ENCODE results near the gene APOBEC3F. TPM values are rescaled to one million over a fixed set of nuclear protein-coding genes. Genes with fewer than 3 reads are reported as not detected.
"Not testable (repeated sequence)": the region's sequence is repeated elsewhere in the genome, so short reads cannot be mapped to it uniquely, and the experiment has no call there.

The APOBEC3F gene
- total RNA-seq, result 12.3 TPM

DNA sequence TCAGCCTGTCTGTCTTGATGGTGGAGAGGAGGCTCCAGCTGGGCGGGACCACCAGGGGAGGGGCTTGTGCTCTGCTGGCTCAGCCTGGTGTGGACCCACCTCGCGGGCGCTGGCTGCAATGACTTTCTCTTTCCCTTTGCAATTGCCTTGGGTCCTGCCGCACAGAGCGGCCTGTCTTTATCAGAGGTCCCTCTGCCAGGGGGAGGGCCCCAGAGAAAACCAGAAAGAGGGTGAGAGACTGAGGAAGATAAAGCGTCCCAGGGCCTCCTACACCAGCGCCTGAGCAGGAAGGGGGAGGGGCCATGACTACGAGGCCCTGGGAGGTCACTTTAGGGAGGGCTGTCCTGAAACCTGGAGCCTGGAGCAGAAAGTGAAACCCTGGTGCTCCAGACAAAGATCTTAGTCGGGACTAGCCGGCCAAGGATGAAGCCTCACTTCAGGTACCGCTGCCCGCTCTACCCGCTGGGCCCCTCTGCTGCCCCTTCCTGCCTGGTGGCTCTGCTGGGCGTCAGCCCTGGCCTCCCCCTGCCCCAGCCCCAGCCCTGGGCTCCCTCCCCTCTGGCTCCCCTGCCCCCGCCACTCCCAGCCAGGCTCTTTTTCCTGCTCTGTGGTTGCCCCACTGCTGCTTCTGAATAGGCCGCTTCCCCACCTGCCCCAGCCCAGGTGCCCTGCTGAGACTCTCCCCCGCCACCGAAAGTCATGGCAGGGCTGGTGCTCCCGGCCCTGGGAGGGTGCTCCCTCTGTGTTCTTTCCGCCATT is at the start of gene APOBEC3F:
Gene APOBEC3F, plus strand, starts transcription at position 327 of the 759 bp plus-strand sequence. Its CDS starts 97 bp downstream, at position 424.
- DNase-seq (ENCODE audit: low spot score) (peak; percentile 69), ATAC-seq (peak; percentile 96)
- intact Hi-C loops (cut with DNase I), result not testable (repeated sequence)

DNA sequence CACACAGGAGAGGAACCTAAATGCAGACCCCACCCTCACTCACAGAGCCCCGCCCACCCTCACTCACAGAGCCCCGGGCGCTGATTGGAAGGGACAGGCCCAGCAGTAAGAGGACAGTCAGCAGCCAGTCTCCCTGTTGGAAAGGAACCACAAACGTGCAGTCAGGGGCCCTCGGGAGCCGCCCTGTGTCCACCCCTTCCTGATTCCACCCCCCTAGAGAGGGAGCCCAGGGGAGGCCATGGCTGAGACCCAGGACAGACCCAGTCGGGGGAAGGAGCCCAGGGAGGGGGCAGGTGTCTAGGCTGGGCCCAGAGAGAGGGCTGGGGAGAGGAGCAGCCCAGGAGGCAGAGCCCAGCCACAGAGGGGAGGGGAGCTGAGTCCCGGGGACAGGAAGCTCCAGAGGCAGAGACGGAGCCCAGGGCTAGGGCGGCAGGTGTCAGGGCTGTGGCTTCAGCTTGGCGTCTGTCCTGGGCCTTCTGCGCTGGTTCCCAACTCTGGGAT is 47.7 kb upstream of the APOBEC3F start:
- DNase-seq (ENCODE audit: low spot score), result not testable (repeated sequence)
- intact Hi-C loops (cut with DNase I), result loop anchor here (1.0 kb wide), 1 partner anchor 34 kb away; no protein-coding TSS in a partner anchor
- peak; percentile 53 for ATAC-seq

DNA sequence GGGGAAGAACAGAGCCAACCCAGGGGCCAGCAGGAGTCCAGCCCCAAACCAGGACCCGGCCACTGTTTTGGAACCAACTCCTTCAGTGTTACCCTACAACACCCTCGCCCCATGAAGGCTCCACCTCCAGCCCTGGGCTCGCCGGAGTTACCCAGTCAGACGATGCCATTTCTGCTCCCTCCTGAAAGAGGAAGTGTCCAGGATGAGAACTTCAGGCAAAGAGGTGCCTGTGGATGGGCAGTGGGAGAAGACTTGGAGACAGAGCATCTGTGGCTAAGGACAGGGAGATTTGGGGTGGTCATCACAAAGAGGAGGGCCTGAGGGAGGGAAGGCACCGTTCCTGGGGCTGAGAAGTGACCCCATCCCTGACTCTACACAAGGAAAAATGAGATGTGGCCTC is 44.6 kb upstream of the APOBEC3F start:
- no peak for ATAC-seq
- intact Hi-C loops (cut with DNase I), result no loop called here
- no peak for DNase-seq (ENCODE audit: low spot score)

DNA sequence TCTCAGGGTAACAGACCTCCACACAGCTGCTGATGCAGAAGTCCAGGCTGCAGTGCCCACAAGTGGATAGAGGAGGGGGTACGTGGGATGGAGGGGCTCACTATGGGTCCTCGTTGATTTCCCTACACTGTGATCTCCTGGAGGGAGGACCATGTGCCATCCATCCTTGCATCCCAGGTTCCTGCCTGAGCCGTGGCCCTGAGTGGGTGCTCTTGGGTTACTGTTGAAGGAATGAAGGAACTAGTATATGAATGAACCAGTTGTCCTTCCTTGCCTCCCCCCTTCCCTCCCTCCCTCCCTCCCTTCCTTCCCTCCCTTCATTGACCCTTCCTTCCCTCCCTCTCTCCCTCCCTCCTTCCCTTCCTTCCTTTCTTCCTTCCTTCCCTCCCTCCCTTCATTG is 43.1 kb upstream of the APOBEC3F start:
- no peak for ATAC-seq
- no peak for DNase-seq (ENCODE audit: low spot score)
- intact Hi-C loops (cut with DNase I), result no loop called here

DNA sequence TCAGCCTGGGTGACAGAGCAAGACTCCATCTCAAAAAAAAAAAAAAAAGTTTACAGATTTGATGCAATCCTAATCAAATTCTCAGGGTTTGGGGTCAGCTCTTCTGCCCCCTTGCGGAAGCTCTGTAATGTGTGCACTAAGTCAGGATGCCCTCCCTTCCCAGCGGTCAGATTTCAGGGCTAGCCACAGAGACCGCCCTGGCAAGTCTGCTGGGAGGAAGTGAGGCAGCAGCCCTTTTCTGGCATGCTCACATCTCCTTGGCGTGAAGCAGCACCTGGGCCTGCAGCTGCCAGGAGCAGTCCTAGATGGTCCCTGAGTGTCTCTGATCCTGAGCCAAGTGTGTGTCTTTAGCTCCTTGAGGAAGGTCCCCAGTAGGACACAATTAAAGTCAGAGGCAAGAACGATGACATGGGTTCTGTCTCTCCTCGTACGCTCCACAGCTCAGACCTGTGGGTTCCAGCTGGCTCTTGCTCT is 37.5 kb upstream of the APOBEC3F start:
- ATAC-seq, result peak; percentile 95
- intact Hi-C loops (cut with DNase I), result no loop called here
- DNase-seq (ENCODE audit: low spot score), result peak; percentile 87

DNA sequence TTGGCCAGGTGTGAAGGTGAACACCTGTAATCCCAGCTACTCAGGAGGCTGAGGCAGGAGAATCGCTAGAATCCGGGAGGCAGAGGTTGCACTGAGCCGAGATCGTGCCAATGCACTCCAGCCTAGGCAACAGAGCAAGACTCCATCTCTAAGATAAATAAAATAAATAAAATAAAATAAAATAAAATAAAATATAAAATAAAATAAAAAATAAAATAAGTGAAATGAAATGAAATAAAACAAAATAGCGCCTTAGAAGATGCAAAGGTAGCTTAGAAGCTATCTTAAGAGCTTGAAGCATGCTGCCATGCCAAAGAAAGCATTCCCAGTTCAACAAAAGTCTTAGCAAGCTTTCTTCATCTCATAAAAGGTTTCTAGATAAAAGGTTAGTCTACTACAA is 33.5 kb upstream of the APOBEC3F start:
- intact Hi-C loops (cut with DNase I), result no loop called here
- no peak for DNase-seq (ENCODE audit: low spot score)
- no peak for ATAC-seq

DNA sequence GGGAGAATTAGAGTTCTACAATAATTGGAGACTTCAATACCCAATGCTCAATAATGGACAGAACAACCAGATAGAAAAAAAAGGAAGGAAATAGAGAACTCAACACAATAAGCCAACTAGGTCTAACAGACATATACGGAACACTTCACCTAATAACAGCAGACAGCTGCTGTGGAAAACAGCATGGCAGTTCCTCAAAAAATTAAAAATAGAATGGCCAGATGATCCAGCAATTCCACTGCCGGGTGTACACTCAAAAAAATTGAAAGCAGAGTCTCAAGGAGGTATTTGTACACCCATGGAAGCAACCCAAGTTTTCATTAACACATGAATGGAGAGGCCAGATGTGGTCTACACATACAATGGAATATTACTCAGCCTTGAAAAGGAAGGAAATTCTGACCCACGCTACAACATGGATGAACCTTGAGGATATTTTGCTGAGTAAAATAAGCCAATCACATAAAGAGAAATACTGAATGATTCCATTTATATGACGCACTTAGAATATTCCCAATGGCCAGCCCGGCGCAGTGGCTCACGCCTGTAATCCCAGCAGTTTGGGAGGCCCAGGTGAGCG is 32.3 kb upstream of the APOBEC3F start:
- DNase-seq (ENCODE audit: low spot score); intact Hi-C loops (cut with DNase I): not testable (repeated sequence)
- peak; percentile 25 for ATAC-seq

DNA sequence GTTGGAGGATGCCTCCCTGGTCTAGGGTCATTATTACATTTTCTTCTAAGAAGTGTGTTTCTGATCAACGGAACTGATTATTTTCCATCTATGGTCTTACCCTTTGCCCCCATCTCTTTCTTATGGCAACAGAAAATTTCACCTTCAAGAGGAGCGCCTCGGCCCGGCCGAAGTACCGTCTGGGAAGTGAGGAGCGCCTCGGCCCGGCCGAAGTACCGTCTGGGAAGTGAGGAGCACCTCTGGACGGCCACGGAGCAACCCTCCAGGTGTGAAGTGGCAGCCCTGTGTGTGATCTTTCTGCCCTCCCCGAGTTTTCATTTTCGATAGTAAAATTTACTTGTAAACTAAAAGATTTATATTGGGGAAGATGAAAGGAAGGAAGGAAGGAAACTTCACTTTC is 29.7 kb upstream of the APOBEC3F start:
- ATAC-seq (no peak), DNase-seq (ENCODE audit: low spot score) (no peak)
- intact Hi-C loops (cut with DNase I), result loop anchor here (10.0 kb wide), 1 partner anchor 146 kb away; no protein-coding TSS in a partner anchor

DNA sequence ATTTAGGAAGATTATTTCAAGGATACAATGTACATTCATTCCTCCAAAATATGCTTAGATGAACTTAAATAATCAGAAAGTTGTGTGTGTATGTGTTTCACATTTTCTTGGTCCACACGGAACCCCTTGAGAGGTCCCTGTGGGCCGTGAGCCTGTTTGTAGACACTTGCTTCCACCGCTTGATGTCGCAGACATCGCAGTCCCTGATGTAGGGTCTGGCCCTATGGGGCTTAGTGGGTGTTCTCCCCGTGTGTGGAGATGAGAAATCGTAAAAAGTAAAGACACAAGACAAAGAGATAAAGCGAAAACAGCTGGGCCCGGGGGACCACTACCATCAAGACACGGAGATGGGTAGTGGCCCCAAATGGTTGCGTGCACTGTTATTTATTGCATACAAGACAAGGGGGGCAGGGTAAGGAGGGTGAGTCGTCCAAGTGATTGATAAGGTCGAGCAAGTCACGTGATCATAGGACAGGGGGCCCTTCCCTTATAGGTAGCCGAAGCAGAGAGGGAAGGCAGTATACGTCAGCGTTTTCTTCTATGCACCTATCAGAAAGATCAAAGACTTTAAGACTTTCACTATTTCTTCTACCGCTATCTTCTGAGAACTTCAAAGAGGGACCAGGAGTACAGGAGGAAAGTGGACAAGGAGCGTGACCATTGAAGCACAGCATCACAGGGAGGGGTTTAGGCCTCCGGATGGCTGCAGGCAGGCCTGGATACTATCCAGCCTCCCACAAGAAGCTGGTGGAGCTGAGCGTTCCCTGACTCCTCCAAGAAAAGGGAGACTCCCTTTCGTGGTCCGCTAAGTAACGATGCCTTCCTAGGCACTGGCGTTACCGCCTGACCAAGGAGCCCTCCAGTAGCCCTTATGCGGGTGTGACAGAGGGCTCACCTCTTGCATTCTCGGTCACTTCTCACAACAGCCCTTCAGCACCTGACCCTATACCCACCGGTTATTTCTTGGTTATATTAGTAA is 27.8 kb upstream of the APOBEC3F start:
- intact Hi-C loops (cut with DNase I), result loop anchor here (10.0 kb wide), 1 partner anchor 148 kb away; no protein-coding TSS in a partner anchor
- no peak for ATAC-seq
- no peak for DNase-seq (ENCODE audit: low spot score)

DNA sequence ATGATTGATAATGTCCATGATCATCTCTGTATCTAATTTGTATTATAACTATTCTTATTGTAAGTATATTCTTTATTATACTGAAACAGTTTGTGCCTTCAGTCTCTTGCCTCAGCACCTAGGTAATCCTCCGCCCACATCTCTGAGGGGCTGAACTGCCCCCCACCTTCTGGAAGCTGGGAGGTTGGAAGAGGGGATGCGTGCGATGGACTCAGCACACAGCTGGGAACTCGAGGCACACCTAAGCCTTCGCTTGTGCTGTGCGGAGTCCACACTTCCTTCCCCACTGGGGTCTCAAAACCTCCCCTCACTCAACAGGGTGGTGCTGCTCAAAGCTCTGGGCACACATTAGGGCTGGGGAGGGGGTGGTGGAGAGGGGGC is 27.1 kb upstream of the APOBEC3F start:
- not testable (repeated sequence) for ATAC-seq; DNase-seq (ENCODE audit: low spot score)

DNA sequence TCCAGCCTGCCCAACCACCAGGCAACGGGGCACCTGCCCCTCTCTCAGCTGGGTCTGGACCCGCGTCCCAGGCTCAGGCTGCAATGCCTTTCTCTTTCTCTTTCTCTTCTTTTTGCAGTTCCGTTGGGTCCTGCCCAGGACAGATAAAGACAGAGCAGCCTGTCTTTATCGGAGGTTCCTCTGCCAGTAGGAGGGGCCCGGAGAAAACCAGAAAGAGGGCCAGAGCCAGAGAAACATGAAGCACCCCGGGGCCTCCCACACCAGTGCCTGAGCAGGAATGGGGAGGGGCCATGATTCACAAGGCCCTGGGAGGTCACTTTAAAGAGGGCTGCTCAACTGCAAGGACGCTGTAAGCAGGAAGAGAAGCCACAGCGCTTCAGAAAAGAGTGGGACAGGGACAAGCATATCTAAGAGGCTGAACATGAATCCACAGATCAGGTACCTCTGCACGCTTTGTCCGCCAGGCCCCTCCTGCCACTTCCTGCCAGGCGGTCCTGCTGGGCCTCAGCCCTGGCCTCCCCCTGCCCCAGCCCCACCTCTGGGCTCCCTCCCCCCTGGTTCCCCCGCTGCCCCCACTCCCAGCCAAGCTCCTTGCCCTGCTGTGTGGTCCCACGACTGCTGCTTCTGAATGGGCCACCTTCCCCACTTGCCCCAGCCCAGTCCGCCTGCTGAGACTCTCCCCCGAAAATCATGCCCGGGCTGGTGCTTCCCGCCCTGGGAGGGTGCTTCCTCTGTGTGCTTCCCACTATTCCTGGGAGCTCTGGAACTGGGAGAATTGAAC is 26.5 kb upstream of the APOBEC3F start, which contains the start of gene APOBEC3C:
Gene APOBEC3C, plus strand, starts transcription at position 316 of the 781 bp plus-strand sequence. Its CDS starts 106 bp downstream, at position 422.
- intact Hi-C loops (cut with DNase I), result loop anchor here (10.0 kb wide), 1 partner anchor 149 kb away; no protein-coding TSS in a partner anchor
- ATAC-seq (peak; percentile 97), DNase-seq (ENCODE audit: low spot score) (peak; percentile 86)

More for the DNA sequence above, 27.1 kb upstream of the APOBEC3F start:
- intact Hi-C loops (cut with DNase I), result loop anchor here (10.0 kb wide), 1 partner anchor 149 kb away; no protein-coding TSS in a partner anchor

DNA sequence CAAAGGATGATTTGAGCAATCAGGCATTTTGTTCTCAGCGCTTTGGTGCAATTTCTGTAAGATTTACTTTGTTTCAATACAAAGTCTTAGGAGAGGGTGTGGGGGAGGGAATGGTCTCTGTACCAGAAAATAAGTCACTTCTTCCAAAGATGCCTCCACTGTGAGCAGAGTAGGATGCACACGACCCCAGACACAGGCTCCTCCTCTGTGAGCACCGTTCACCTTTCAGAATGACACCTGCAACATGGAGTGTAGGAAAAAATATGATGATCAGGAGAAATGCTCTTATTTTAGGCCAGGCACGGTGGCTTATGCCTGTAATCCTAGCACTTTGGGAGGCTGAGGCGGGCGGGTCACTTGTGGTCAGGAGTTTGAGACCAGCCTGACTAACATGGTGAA is 25.9 kb upstream of the APOBEC3F start:
- not testable (repeated sequence) for DNase-seq (ENCODE audit: low spot score)
- peak; percentile 2 for ATAC-seq
- intact Hi-C loops (cut with DNase I), result loop anchor here (10.0 kb wide), 1 partner anchor 150 kb away; no protein-coding TSS in a partner anchor

DNA sequence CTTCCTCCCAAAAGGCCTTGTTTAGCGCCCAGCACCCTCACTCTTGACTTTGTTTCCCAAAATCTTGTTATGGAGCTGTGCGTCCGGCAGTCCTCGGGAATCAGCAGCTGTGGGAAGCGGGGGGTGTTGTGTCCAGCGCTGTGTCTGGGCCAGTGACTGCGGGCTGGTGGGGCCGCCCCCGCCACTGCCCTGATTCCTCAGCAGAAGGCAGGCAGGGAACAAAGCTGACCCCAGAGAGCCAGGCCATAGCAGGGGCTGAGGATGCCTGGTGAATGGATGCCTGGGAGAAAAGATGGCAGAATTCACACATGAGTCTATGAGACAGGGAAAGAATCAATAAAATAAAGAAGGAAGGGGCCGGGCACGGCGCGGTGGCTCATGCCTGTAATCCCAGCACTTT is 24.1 kb upstream of the APOBEC3F start:
- intact Hi-C loops (cut with DNase I), result loop anchor here (10.0 kb wide), 1 partner anchor 152 kb away; no protein-coding TSS in a partner anchor
- no peak for ATAC-seq
- no peak for DNase-seq (ENCODE audit: low spot score)

DNA sequence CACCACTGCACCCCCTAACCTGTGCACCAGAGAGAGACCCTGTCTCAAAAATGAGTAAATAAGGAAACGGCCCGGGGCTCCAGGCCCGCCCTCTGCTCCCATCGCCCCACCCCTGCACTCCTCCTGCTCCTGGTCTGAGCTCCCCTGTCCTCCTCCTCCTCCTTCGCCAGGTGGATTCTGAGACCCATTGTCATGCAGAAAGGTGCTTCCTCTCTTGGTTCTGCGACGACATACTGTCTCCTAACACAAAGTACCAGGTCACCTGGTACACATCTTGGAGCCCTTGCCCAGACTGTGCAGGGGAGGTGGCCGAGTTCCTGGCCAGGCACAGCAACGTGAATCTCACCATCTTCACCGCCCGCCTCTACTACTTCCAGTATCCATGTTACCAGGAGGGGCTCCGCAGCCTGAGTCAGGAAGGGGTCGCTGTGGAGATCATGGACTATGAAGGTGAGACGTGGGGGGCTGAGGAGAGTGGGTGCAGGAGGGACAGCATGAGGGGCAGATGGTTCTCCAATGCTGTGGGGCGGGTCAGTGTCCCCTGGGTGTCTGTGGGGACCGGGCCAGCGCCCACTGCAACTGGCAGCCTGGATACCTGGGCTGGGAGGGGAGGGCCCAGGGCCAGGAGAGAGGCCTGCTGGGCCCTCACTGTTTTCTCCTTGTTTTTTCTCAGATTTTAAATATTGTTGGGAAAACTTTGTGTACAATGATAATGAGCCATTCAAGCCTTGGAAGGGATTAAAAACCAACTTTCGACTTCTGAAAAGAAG is 22.9 kb upstream of the APOBEC3F start:
- DNase-seq (ENCODE audit: low spot score) (no peak), ATAC-seq (no peak)
- intact Hi-C loops (cut with DNase I), result loop anchor here (10.0 kb wide), 1 partner anchor 153 kb away; no protein-coding TSS in a partner anchor

DNA sequence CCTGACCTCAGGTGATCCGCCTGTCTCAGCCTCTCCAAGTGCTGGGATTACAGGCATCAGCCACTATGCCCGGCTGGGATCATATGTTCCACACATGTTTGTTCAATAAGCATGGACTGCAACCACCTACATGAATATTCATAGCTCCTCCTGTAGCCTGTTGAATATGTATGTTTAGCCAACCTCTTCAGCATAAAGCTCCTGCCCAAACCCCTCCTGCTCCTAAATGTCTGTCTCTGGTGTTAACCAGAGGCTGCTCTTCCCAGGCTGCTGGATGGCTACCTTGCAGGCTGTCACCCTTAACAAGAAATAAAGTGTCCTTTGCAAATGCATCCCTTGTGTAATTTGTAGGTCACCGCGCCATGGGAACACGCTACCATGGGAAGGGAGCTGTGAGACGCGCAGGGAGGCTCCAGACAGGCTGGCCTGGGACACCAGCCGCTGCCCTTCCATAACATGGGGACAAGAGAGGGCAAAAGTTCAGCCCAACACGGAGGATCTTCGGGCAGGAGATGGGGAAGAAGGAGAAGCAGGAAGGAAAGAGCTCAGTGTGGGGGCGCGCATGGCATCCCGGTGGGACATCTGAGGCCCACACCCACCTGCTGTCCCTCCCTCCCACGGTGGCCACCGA is 20.5 kb upstream of the APOBEC3F start:
- intact Hi-C loops (cut with DNase I); DNase-seq (ENCODE audit: low spot score): not testable (repeated sequence)
- peak; percentile 4 for ATAC-seq

DNA sequence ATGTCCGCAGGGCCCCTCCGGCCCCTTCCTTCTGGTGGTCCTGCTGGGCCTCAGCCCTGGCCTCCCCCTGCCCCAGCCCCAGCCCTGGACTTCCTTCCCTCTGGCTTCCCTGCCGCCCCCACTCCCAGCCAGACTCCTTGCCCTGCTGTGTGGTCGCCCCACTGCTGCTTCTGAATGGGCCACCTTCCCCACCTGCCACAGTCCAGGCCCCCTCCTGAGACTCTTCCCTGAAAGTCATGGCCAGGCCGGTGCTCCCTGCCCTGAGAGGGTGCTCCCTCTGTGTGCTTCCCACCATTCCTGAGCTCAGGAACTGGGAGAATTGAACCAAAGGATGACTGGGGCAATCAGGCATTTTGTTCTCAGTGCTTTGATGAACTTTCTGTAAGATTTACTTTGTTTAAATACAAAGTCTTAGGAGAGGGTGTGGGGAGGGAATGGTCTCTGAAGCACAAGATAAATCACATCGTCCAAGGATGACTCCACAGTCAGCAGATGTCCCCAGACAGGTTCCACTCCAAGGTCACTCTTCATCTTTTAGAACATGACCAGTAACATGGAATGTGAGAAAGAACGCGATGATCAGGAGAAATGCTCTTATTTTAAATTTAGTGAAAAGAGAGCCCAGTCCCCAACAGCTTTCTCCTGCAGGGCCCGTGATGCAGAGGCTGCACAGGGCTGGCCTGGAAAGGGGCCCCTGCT is 19.0 kb upstream of the APOBEC3F start:
- intact Hi-C loops (cut with DNase I), result no loop called here
- DNase-seq (ENCODE audit: low spot score) (no peak), ATAC-seq (peak; percentile 33)
